Measurements from ENCODE around the gene ZNF512.

DNA sequence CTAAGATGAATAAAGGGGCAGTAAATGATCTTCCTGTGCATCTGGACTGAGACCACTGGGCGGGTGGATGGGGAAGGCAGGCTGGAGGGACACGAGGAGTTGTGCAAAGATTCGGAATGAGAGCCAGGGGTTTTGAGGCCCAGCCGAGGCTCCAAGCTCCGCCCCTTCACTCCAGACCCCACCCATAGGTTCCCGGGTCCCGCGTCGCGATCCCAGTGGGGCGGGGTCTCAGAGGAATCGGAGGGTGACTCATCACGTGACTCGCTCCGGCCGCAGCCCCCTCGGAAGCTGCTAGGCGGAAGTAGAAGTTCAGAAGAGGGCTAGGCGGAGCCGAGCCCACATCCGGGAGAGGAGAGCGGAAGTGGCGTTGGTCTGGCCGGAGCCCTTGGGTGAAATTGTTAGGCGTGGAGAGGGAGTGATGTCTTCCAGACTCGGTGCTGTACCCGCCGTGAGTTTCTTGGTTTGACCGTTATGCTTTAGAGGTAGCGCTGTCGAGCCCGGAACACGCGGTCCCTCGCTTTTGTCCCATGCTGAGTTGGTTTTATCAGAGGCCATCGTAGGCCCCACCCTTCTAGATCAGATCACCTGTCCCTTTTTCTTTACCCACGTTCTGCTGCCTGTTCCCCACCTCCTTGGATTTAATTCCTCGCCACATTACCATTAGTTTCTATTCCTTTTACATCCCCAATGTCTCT, at the start of gene ZNF512:
- TF ChIP-seq, protein P1, sequence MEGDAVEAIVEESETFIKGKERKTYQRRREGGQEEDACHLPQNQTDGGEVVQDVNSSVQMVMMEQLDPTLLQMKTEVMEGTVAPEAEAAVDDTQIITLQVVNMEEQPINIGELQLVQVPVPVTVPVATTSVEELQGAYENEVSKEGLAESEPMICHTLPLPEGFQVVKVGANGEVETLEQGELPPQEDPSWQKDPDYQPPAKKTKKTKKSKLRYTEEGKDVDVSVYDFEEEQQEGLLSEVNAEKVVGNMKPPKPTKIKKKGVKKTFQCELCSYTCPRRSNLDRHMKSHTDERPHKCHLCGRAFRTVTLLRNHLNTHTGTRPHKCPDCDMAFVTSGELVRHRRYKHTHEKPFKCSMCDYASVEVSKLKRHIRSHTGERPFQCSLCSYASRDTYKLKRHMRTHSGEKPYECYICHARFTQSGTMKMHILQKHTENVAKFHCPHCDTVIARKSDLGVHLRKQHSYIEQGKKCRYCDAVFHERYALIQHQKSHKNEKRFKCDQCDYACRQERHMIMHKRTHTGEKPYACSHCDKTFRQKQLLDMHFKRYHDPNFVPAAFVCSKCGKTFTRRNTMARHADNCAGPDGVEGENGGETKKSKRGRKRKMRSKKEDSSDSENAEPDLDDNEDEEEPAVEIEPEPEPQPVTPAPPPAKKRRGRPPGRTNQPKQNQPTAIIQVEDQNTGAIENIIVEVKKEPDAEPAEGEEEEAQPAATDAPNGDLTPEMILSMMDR (conservative IDR thresholded peaks at IDR 0.05; ENCODE audit: low read length), result no peak
- TF ChIP-seq EZH2phosphoT487 (IDR thresholded peaks at IDR 0.05; ENCODE audit: borderline replicate concordance), result no peak
